Measurements from ENCODE around the gene SDHB. TPM values are rescaled to one million over a fixed set of nuclear protein-coding genes. Genes with fewer than 3 reads are reported as not detected.

Gene SDHB
- total and polyA plus RNA-seq, 9 donors = 51.9 to 120 (median 63.1) TPM

- Histone ChIP-seq H3K4me1 (ENCODE audit: insufficient read depth) (no peaks in the 10 kb centered on the region), H3K36me3 (no peaks in the 10 kb centered on the region), H3K4me3 (no peak overlapping the region), H3K9me3 (no peaks in the 10 kb centered on the region), H3K27me3 (no peaks in the 10 kb centered on the region), H3K27ac (no peak overlapping the region)
- no peak for TF ChIP-seq POLR2A (IDR thresholded peaks at IDR 0.05)
- TF ChIP-seq, protein P1, sequence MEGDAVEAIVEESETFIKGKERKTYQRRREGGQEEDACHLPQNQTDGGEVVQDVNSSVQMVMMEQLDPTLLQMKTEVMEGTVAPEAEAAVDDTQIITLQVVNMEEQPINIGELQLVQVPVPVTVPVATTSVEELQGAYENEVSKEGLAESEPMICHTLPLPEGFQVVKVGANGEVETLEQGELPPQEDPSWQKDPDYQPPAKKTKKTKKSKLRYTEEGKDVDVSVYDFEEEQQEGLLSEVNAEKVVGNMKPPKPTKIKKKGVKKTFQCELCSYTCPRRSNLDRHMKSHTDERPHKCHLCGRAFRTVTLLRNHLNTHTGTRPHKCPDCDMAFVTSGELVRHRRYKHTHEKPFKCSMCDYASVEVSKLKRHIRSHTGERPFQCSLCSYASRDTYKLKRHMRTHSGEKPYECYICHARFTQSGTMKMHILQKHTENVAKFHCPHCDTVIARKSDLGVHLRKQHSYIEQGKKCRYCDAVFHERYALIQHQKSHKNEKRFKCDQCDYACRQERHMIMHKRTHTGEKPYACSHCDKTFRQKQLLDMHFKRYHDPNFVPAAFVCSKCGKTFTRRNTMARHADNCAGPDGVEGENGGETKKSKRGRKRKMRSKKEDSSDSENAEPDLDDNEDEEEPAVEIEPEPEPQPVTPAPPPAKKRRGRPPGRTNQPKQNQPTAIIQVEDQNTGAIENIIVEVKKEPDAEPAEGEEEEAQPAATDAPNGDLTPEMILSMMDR (IDR thresholded peaks at IDR 0.05) = no peak
- DNase-seq = no peak
- 75 to 84% (median 80%) methylated on average over 6 of the region's 6 CpGs for WGBS, 3 donors
- intact Hi-C loops (cut with DNase I) = no loop called here
Observed at GRCh38 chr1:17071794-17072193, 18.0 kb upstream of the SDHB start.

DNA sequence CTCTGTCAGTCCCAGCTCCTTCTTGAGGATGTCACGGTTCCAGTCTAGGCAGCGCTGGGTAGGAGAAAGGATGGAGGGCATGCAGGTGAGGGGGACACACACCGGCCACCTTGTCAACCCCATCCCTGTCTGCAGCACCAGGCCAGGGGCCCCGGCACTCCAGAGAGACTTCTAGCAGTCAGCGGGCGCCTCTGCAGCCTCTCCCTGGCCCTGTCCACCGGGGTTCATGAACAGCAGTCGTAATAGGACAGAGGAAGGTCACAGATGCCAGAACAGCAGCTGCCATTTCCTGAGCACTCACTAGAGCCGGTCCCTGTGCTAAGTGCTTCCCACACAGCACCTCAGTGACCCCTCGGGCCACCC is 16.3 kb upstream of the SDHB start:
- intact Hi-C loops (cut with DNase I) = no loop called here
- Histone ChIP-seq H3K27ac (no peak overlapping the region), H3K27me3 (no peaks in the 10 kb centered on the region), H3K36me3 (no peaks in the 10 kb centered on the region), H3K9me3 (no peaks in the 10 kb centered on the region), H3K4me1 (ENCODE audit: insufficient read depth) (no peaks in the 10 kb centered on the region), H3K4me3 (no peak overlapping the region)
- no peak for DNase-seq
- WGBS, 3 donors = 70 to 75% (median 71%) methylated on average over 10 of the region's 10 CpGs
- TF ChIP-seq POLR2A (IDR thresholded peaks at IDR 0.05) (no peak), EP300 (IDR thresholded peaks at IDR 0.05) (no peak)
- TF ChIP-seq, protein P1 (IDR thresholded peaks at IDR 0.05) = no peak

DNA sequence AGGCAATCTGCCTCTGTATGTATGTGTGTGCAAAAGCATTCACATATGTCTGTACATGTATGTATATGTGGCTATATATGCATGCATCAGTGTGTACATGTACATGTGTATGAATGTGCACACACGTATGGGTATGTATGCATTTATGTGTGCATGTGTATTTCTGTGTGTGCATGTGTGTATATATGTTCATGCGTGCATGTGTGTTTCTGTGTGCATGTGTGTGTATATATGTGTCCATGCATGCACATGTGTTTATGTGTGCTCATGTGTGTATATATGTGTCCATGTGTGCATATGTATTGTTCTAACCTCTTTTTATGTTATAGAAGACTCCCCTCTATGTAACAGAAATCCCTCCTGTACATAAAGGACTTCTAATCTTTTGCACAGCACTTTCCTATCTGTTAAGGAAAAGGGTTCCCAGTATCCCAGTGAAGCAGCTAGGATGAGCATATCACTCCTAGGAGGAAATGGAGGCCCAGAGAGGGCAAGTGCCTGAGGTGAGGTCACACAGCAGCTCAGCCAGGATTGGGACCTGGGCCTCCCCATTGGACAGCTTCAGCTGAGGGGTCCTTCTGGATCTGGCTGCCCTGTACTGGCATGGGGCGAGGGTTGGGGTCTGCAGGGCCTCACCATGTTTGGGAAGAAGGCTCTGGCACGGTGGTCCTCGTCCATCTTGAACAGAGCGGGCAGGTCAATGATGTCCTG is 15.8 kb upstream of the SDHB start:
- Histone ChIP-seq H3K27me3 (no peaks in the 10 kb centered on the region), H3K27ac (no peak overlapping the region), H3K4me1 (ENCODE audit: insufficient read depth) (no peaks in the 10 kb centered on the region), H3K9me3 (no peaks in the 10 kb centered on the region), H3K36me3 (no peaks in the 10 kb centered on the region), H3K4me3 (no peak overlapping the region)
- intact Hi-C loops (cut with DNase I) = loop anchor here in 2 of 4 donors (10.0 kb wide), 2 partner anchors 55 to 165 kb away; no protein-coding TSS in a partner anchor
- WGBS, 3 donors = 90 to 93% (median 92%) methylated on average over 6 of the region's 6 CpGs
- no peak for DNase-seq
- TF ChIP-seq, protein P1 (IDR thresholded peaks at IDR 0.05) = no peak
- TF ChIP-seq EP300 (IDR thresholded peaks at IDR 0.05) (no peak), POLR2A (IDR thresholded peaks at IDR 0.05) (no peak)

GRCh38 chr1:17068789-17069188 is 15.0 kb upstream of the SDHB start:
- Histone ChIP-seq H3K4me1 (ENCODE audit: insufficient read depth) (no peaks in the 10 kb centered on the region), H3K27me3 (no peaks in the 10 kb centered on the region), H3K36me3 (no peaks in the 10 kb centered on the region), H3K27ac (no peak overlapping the region), H3K9me3 (no peaks in the 10 kb centered on the region), H3K4me3 (no peak overlapping the region)
- 71 to 83% (median 81%) methylated on average over 12 of the region's 12 CpGs for WGBS, 3 donors
- TF ChIP-seq POLR2A (IDR thresholded peaks at IDR 0.05) = no peak
- TF ChIP-seq, protein P1 (IDR thresholded peaks at IDR 0.05) = no peak
- no peak for TF ChIP-seq EP300 (IDR thresholded peaks at IDR 0.05)
- intact Hi-C loops (cut with DNase I) = loop anchor here in 2 of 4 donors (10.0 kb wide), 2 partner anchors 56 to 166 kb away; no protein-coding TSS in a partner anchor
- DNase-seq = no peak

All from ovary (tissue), 9 donors.